Neural progenitor cell (in vitro differentiated cells): Measurements from ENCODE around the gene PUS7L. TPM values are rescaled to one million over a fixed set of nuclear protein-coding genes. Genes with fewer than 3 reads are reported as not detected.
A peak's percentile ranks its signal among the peaks of the same experiment; 100 is the strongest.

ENCODE experiments used
- DNase-seq: peaks from one replicate; pipeline ENCODE4 v3.0.0-alpha.2; 2016; ENCODE audit warnings: low spot score
- H2AFZ ChIP-seq: fragments of 200-600 bp; sonication (generic); replicated peaks from 2 replicates; pipeline ENCODE4 v1.6.1; 2016; ENCODE audit warnings: antibody characterized with exemption
- H3F3A ChIP-seq: fragments of 200-600 bp; sonication (generic); 2 replicates; pipeline ENCODE4 v1.6.1; 2016; ENCODE audit warnings: antibody characterized with exemption, low read depth
- H3K27ac ChIP-seq: fragments of 200-600 bp; sonication (generic); 2 replicates; pipeline ENCODE4 v1.5.1; 2016; ENCODE audit warnings: mild to moderate bottlenecking
- H3K27me3 ChIP-seq: fragments of 200-600 bp; sonication (generic); 2 replicates; pipeline ENCODE4 v1.6.1; 2016; ENCODE audit warnings: mild to moderate bottlenecking, moderate library complexity
- H3K36me3 ChIP-seq: fragments of 200-600 bp; sonication (generic); 2 replicates; pipeline ENCODE4 v1.5.1; 2016
- H3K4me1 ChIP-seq: fragments of 200-600 bp; sonication (generic); 2 replicates; pipeline ENCODE4 v1.6.1; 2016; ENCODE audit warnings: mixed run types
- H3K4me2 ChIP-seq: fragments of 200-600 bp; sonication (generic); 2 replicates; pipeline ENCODE4 v1.6.1; 2016
- H3K4me3 ChIP-seq: fragments of 200-600 bp; sonication (generic); 2 replicates; pipeline ENCODE4 v1.5.1; 2016
- H3K79me2 ChIP-seq: fragments of 200-600 bp; sonication (generic); 2 replicates; pipeline ENCODE4 v1.6.1; 2016; ENCODE audit warnings: low read depth
- H3K9ac ChIP-seq: fragments of 200-600 bp; sonication (generic); 2 replicates; pipeline ENCODE4 v1.6.1; 2016
- H3K9me3 ChIP-seq: fragments of 200-600 bp; sonication (generic); 2 replicates; pipeline ENCODE4 v1.5.1; 2016; ENCODE audit warnings: low read depth
- H4K20me1 ChIP-seq: fragments of 200-600 bp; sonication (generic); 2 replicates; pipeline ENCODE4 v1.6.1; 2016; ENCODE audit warnings: low read depth
- H3K27ac Mint-ChIP-seq: 3 replicates; pipeline ENCODE4 v1.8.0; 2021; ENCODE audit warnings: mixed read lengths
- H3K27me3 Mint-ChIP-seq: 2 replicates; pipeline ENCODE4 v1.8.0; 2022; ENCODE audit warnings: low read depth, mild to moderate bottlenecking, inconsistent platforms, moderate library complexity, mixed read lengths; ENCODE audit not compliant: insufficient read depth
- H3K36me3 Mint-ChIP-seq: 3 replicates; pipeline ENCODE4 v1.8.0; 2021; ENCODE audit warnings: mixed read lengths
- H3K4me1 Mint-ChIP-seq: 3 replicates; pipeline ENCODE4 v1.8.0; 2021; ENCODE audit warnings: mixed read lengths
- H3K4me3 Mint-ChIP-seq: 3 replicates; pipeline ENCODE4 v1.8.0; 2021; ENCODE audit warnings: mild to moderate bottlenecking, moderate library complexity, mixed read lengths
- H3K9me3 Mint-ChIP-seq: 3 replicates; pipeline ENCODE4 v1.8.0; 2020; ENCODE audit warnings: mixed read lengths
- CTCF ChIP-seq: fragments of 200-600 bp; sonication (generic); IDR thresholded peaks from 2 replicates; pipeline ENCODE4 v1.5.1; 2017; ENCODE audit warnings: antibody characterized with exemption, mild to moderate bottlenecking
- EZH2 ChIP-seq: fragments of 200-600 bp; sonication (generic); IDR thresholded peaks from 2 replicates; pipeline ENCODE4 v1.6.1; 2017; ENCODE audit warnings: antibody characterized with exemption, mild to moderate bottlenecking, moderate library complexity
- EZH2phosphoT487 ChIP-seq: fragments of 200-600 bp; sonication (generic); IDR thresholded peaks from 2 replicates; pipeline ENCODE4 v1.6.1; 2017; ENCODE audit warnings: antibody characterized with exemption
- total RNA-seq: library from RNA; depleted of rRNA; stranded (reverse); fragments of >200 nt; gene quantifications from 2 replicates; pipeline ENCODE4 v1.2.3, GENCODE V29; 2015; ENCODE audit warnings: low replicate concordance

PUS7L gene
- total RNA-seq, 1 donor from 2014 or later: 42.6 TPM

- H3K4me1 Mint-ChIP-seq: peaks cover 22% of the 10 kb centered on the region
- DNase-seq: peak; percentile 93
- Histone ChIP-seq H3K79me2 (peaks cover 37% of the 10 kb centered on the region), H3K27me3 (no peaks in the 10 kb centered on the region), H3K36me3 (peaks cover 5% of the 10 kb centered on the region), H4K20me1 (no peaks in the 10 kb centered on the region), H3F3A (peaks cover 18% of the 10 kb centered on the region), H2AFZ (peak within 1 kb of the TSS; percentile 94), H3K9ac (peak within 1 kb of the TSS; percentile 94), H3K4me3 (peak within 1 kb of the TSS; percentile 87), H3K4me1 (peaks cover 10% of the 10 kb centered on the region), H3K4me2 (peak within 1 kb of the TSS; percentile 91), H3K27ac (peak within 1 kb of the TSS; percentile 98), H3K9me3 (no peaks in the 10 kb centered on the region)
- peaks cover 3% of the 10 kb centered on the region for H3K36me3 Mint-ChIP-seq
- H3K4me3 Mint-ChIP-seq: peak within 1 kb of the TSS; percentile 100
- H3K27me3 Mint-ChIP-seq: peaks cover 3% of the 10 kb centered on the region
- H3K9me3 Mint-ChIP-seq: no peaks in the 10 kb centered on the region
- TF ChIP-seq EZH2: no peak
- peak; percentile 37 for TF ChIP-seq CTCF
- peak within 1 kb of the TSS; percentile 100 for H3K27ac Mint-ChIP-seq
These were observed 47.5 kb upstream of the PUS7L start, which contains the start of gene TWF1 for GRCh38 chr12:43805860-43806736. Gene TWF1, minus strand, starts transcription at chr12:43806317. Its CDS starts 72 bp downstream, at chr12:43806245.

- Mint-ChIP-seq H3K9me3 (no peaks in the 10 kb centered on the region), H3K4me3 (peak overlapping the region; percentile 100)
- H2AFZ ChIP-seq: peak overlapping the region; percentile 91
These were observed 46.7 kb upstream of the PUS7L start for GRCh38 chr12:43805149-43805859.

GRCh38 chr12:43797561-43798217 lies 39.1 kb upstream of the PUS7L start:
- H3K36me3 ChIP-seq: peaks cover 51% of the 10 kb centered on the region
- H4K20me1 ChIP-seq: no peaks in the 10 kb centered on the region
- no peaks in the 10 kb centered on the region for H3K9me3 ChIP-seq
- Mint-ChIP-seq H3K36me3 (peaks cover 21% of the 10 kb centered on the region), H3K4me1 (no peaks in the 10 kb centered on the region), H3K27me3 (no peaks in the 10 kb centered on the region), H3K27ac (no peak overlapping the region), H3K9me3 (no peaks in the 10 kb centered on the region), H3K4me3 (no peak overlapping the region)
- H3K9ac ChIP-seq: no peak overlapping the region
- H3F3A ChIP-seq: no peaks in the 10 kb centered on the region
- H3K4me3 ChIP-seq: no peak overlapping the region
- H3K4me2 ChIP-seq: no peak overlapping the region
- DNase-seq: no peak
- H3K79me2 ChIP-seq: peaks cover 2% of the 10 kb centered on the region
- no peak for TF ChIP-seq CTCF
- TF ChIP-seq EZH2phosphoT487: no peak
- no peak for TF ChIP-seq EZH2
- H3K4me1 ChIP-seq: no peaks in the 10 kb centered on the region
- no peaks in the 10 kb centered on the region for H3K27me3 ChIP-seq
- H3K27ac ChIP-seq: no peak overlapping the region
- no peak overlapping the region for H2AFZ ChIP-seq

More at GRCh38 chr12:43805149-43805859, 46.7 kb upstream of the PUS7L start:
- Histone ChIP-seq H3K4me3 (peak overlapping the region; percentile 87), H3K27me3 (no peaks in the 10 kb centered on the region), H3K4me1 (peaks cover 10% of the 10 kb centered on the region), H3K27ac (peak overlapping the region; percentile 98), H4K20me1 (no peaks in the 10 kb centered on the region), H3K36me3 (peaks cover 9% of the 10 kb centered on the region), H3K4me2 (peak overlapping the region; percentile 91), H3K79me2 (peaks cover 37% of the 10 kb centered on the region), H3K9ac (peak overlapping the region; percentile 94), H3K9me3 (no peaks in the 10 kb centered on the region), H3F3A (peaks cover 18% of the 10 kb centered on the region)
- Mint-ChIP-seq H3K27me3 (peaks cover 3% of the 10 kb centered on the region), H3K27ac (peak overlapping the region; percentile 61), H3K36me3 (peaks cover 8% of the 10 kb centered on the region), H3K4me1 (peaks cover 22% of the 10 kb centered on the region)
- TF ChIP-seq CTCF: no peak
- no peak for TF ChIP-seq EZH2phosphoT487
- no peak for TF ChIP-seq EZH2
- peak; percentile 13 for DNase-seq
